Rectal smooth muscle tissue (tissue), 1 donor: ENCODE results near the gene CDCA8.

Source experiments
- H3K27ac ChIP-seq: one replicate; pipeline ENCODE4 v1.7.0; 2013; ENCODE audit warnings: low read depth, low read length, inconsistent platforms
- H3K27me3 ChIP-seq: one replicate; pipeline ENCODE4 v1.7.0; 2013; ENCODE audit warnings: low read length; ENCODE audit not compliant: control insufficient read depth, insufficient read depth
- H3K36me3 ChIP-seq: one replicate; pipeline ENCODE4 v1.7.0; 2013; ENCODE audit warnings: low read length; ENCODE audit not compliant: control insufficient read depth, insufficient read depth
- H3K4me1 ChIP-seq: one replicate; pipeline ENCODE4 v1.7.0; 2013; ENCODE audit warnings: low read length; ENCODE audit not compliant: control insufficient read depth, insufficient read depth
- H3K4me3 ChIP-seq: one replicate; pipeline ENCODE4 v1.7.0; 2013; ENCODE audit warnings: low read length
- H3K9ac ChIP-seq: one replicate; pipeline ENCODE4 v1.7.0; 2013; ENCODE audit warnings: low read length

Gene CDCA8

DNA sequence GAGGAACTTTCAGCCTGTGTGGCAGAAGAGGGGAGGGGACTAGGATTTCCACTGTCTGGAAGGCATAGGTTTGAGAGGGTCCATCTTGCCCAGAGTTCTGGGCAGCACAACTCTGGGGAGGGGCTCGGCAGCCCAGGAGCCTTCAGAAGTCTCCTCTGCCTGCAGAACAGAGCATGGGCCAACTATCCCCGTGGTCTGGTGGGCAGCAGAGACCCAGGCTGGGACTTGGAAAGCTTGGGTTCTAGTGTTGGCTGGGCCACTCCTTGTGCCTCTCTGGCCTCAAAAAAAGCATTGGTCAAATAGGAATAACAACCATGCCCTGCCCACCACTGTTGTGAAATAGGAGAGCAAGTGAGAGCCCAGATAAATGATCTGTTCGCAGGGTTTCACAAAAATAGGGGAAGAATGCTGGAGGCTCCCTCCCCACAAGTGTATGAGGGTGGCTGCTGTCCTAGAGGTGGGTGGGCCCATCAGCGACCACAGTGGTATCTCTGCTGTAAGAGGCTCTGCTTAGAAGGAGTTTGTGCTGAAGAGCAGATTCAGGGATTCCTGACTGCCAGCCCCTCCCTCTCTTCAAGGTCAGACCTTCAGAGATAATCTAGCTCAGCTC is 63.7 kb downstream of the CDCA8 start:
- no peaks in the 10 kb centered on the region for H3K4me1 ChIP-seq
- no peak overlapping the region for H3K27ac ChIP-seq
- H3K9ac ChIP-seq = no peak overlapping the region
- no peak overlapping the region for H3K4me3 ChIP-seq
- no peaks in the 10 kb centered on the region for H3K36me3 ChIP-seq
- peaks cover 13% of the 10 kb centered on the region for H3K27me3 ChIP-seq
